HEK293 (cell line): ENCODE data around the gene BMP10.
A peak's percentile ranks its signal among the peaks of the same experiment; 100 is the strongest.

Experiments
- CTCF ChIA-PET: fragments of 350-600 bp; formaldehyde crosslinking; extraction: SDS; loops from one replicate; lab custom pipeline; 2021; ENCODE audit warnings: antibody characterized with exemption; lab: Yijun Ruan, JAX
- POLR2A ChIA-PET: fragments of 300-600 bp; formaldehyde crosslinking; extraction: SDS; loops from one replicate; lab custom pipeline; 2020; ENCODE audit warnings: antibody characterized with exemption, inconsistent platforms; lab: Yijun Ruan, JAX
- H3K27ac ChIP-seq: fragments of 200-500 bp; sonication (Bioruptor generic); 2 replicates; pipeline ENCODE4 v1.5.1; 2014; ENCODE audit warnings: low read depth, low read length, control low read depth, inconsistent platforms; ENCODE audit errors: extremely low read depth
- H3K36me3 ChIP-seq, 2 experiments: fragments of 200-500 bp in 1 of 2; sonication (Bioruptor generic) in 1 of 2; 1 replicate in 1 of 2; 2 replicates in 1 of 2; pipeline ENCODE4 v1.5.1; 2014 to 2017; ENCODE audit warnings: inconsistent platforms in 2 of 2, low read length in 2 of 2; ENCODE audit not compliant: control insufficient read depth in 2 of 2, insufficient read depth in 1 of 2
- H3K4me1 ChIP-seq: fragments of 200-500 bp; sonication (Bioruptor generic); 2 replicates; pipeline ENCODE4 v1.5.1; 2014; ENCODE audit warnings: mild to moderate bottlenecking, low read length, inconsistent platforms; ENCODE audit not compliant: control insufficient read depth, insufficient read depth
- H3K4me3 ChIP-seq: 2 replicates; pipeline ENCODE4 v1.5.1; 2011; ENCODE audit warnings: low read depth, mild to moderate bottlenecking, control low read depth, low read length, moderate library complexity
- H3K9me3 ChIP-seq: fragments of 200-500 bp; sonication (Bioruptor generic); 2 replicates; pipeline ENCODE4 v1.5.1; 2014; ENCODE audit warnings: low read depth, low read length, inconsistent platforms; ENCODE audit not compliant: control insufficient read depth, insufficient read depth
- HOXD13 ChIP-seq: sonication (generic); formaldehyde crosslinking; IDR thresholded peaks from 2 replicates; pipeline ENCODE4 v1.8.0; 2022; ENCODE audit warnings: missing genetic modification reagents, borderline replicate concordance
- SCRT2 ChIP-seq: fragments of 450-650 bp; formaldehyde crosslinking; IDR thresholded peaks from 2 replicates; pipeline ENCODE4 v1.5.1; 2016; ENCODE audit warnings: missing biosample characterization, missing genetic modification characterization
- ZBTB1 ChIP-seq: fragments of 450-650 bp; formaldehyde crosslinking; IDR thresholded peaks from 2 replicates; pipeline ENCODE4 v1.5.1; 2016; ENCODE audit warnings: missing biosample characterization, missing genetic modification characterization
- ZBTB44 ChIP-seq: fragments of 450-650 bp; IDR thresholded peaks from 2 replicates; pipeline ENCODE4 v1.5.1; 2018; ENCODE audit warnings: missing biosample characterization, mild to moderate bottlenecking, missing genetic modification characterization
- ZNF132 ChIP-seq: fragments of 450-650 bp; formaldehyde crosslinking; IDR thresholded peaks from 2 replicates; pipeline ENCODE4 v1.5.1; 2017; ENCODE audit warnings: missing biosample characterization, missing genetic modification characterization, borderline replicate concordance
- ZNF146 ChIP-seq: fragments of 450-650 bp; formaldehyde crosslinking; IDR thresholded peaks from 2 replicates; pipeline ENCODE4 v1.5.1; 2016; ENCODE audit warnings: missing biosample characterization, missing genetic modification characterization
- ZNF221 ChIP-seq: fragments of 450-650 bp; formaldehyde crosslinking; IDR thresholded peaks from 2 replicates; pipeline ENCODE4 v1.5.1; 2017; ENCODE audit warnings: missing biosample characterization, missing genetic modification characterization, borderline replicate concordance
- ZNF274 ChIP-seq, 2 experiments: fragments of 200-500 bp in 1 of 2; fragments of 450-650 bp in 1 of 2; sonication (Bioruptor generic) in 1 of 2; formaldehyde crosslinking in 1 of 2; IDR thresholded peaks; 2 replicates each; pipeline versions ENCODE4 v1.5.1 to v1.6.1; 2014 to 2016; ENCODE audit warnings: borderline replicate concordance in 1 of 2, inconsistent platforms in 1 of 2, low read length in 1 of 2, missing biosample characterization in 1 of 2, missing genetic modification characterization in 1 of 2
- ZNF302 ChIP-seq: fragments of 450-650 bp; formaldehyde crosslinking; IDR thresholded peaks from 2 replicates; pipeline ENCODE4 v1.5.1; 2016; ENCODE audit warnings: missing biosample characterization, missing genetic modification characterization, low read depth
- ZNF416 ChIP-seq: fragments of 450-650 bp; formaldehyde crosslinking; IDR thresholded peaks from 2 replicates; pipeline ENCODE4 v1.5.1; 2016; ENCODE audit warnings: missing biosample characterization, missing genetic modification characterization
- ZNF48 ChIP-seq: fragments of 450-650 bp; formaldehyde crosslinking; IDR thresholded peaks from 2 replicates; pipeline ENCODE4 v1.5.1; 2016; ENCODE audit warnings: missing biosample characterization, missing genetic modification characterization
- ZNF521 ChIP-seq: fragments of 450-650 bp; formaldehyde crosslinking; IDR thresholded peaks from 2 replicates; pipeline ENCODE4 v1.5.1; 2017; ENCODE audit warnings: missing biosample characterization, mild to moderate bottlenecking, missing genetic modification characterization
- ZNF585B ChIP-seq: fragments of 450-650 bp; formaldehyde crosslinking; IDR thresholded peaks from 2 replicates; pipeline ENCODE4 v1.5.1; 2016; ENCODE audit warnings: missing biosample characterization, missing genetic modification characterization
- ZNF658 ChIP-seq: fragments of 450-650 bp; formaldehyde crosslinking; IDR thresholded peaks from 2 replicates; pipeline ENCODE4; 2016; ENCODE audit warnings: missing biosample characterization, missing genetic modification characterization
- TF ChIP-seq, protein P1 (sequence below): fragments of 450-650 bp; formaldehyde crosslinking; IDR thresholded peaks from 2 replicates; pipeline ENCODE4 v1.5.1; 2016; ENCODE audit warnings: missing biosample characterization, missing genetic modification characterization
- TF ChIP-seq, protein P2 (sequence below): fragments of 450-650 bp; formaldehyde crosslinking; IDR thresholded peaks from 2 replicates; pipeline ENCODE4 v1.5.1; 2016; ENCODE audit warnings: missing biosample characterization, missing genetic modification characterization
- TF ChIP-seq, protein P3 (sequence below): fragments of 450-650 bp; formaldehyde crosslinking; IDR thresholded peaks from 2 replicates; pipeline ENCODE4 v1.5.1; 2016; ENCODE audit warnings: missing biosample characterization, missing genetic modification characterization, low read depth

Gene BMP10

DNA sequence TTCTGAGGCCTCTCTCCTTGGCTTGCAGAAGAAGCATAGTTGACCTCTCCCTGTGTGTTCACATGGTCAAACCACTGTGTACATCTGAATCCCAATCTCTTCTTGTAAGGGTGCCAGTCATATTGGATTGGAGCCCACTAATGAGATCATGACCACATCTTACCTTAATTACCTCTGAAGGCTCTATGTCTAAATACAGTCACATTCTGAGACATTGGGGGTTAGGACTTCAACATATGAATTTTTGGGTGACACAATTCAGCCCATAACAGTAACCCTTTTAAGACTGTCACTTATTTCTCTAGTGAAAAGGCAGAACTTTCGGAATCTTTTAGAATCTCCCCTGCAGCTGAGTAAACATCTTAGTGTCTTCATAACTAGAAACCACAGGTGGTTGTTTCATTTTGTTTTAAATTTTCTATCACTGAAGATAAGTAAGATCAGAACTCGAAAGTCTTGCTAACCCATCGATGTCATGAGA is 33.3 kb downstream of the BMP10 start:
- Histone ChIP-seq H3K4me3 (no peak overlapping the region), H3K27ac (no peak overlapping the region), H3K4me1 (no peaks in the 10 kb centered on the region), H3K9me3 (no peaks in the 10 kb centered on the region), H3K36me3 (no peaks in the 10 kb centered on the region)
- TF ChIP-seq, protein P1, sequence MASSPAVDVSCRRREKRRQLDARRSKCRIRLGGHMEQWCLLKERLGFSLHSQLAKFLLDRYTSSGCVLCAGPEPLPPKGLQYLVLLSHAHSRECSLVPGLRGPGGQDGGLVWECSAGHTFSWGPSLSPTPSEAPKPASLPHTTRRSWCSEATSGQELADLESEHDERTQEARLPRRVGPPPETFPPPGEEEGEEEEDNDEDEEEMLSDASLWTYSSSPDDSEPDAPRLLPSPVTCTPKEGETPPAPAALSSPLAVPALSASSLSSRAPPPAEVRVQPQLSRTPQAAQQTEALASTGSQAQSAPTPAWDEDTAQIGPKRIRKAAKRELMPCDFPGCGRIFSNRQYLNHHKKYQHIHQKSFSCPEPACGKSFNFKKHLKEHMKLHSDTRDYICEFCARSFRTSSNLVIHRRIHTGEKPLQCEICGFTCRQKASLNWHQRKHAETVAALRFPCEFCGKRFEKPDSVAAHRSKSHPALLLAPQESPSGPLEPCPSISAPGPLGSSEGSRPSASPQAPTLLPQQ (tag by site-specific recombination): peak; percentile 39; the same call in 1 of the 2 replicates
- TF ChIP-seq HOXD13: no peak
- TF ChIP-seq ZBTB1: no peak
- no peak for TF ChIP-seq ZNF274 (IDR thresholded peaks at IDR 0.05; ENCODE audit: low read length)
- no peak for TF ChIP-seq ZNF274 (tag by site-specific recombination; IDR thresholded peaks at IDR 0.05; ENCODE audit: borderline replicate concordance)
- TF ChIP-seq ZNF585B (tag by site-specific recombination): no peak
- no peak for TF ChIP-seq ZNF302 (tag by site-specific recombination)
- no peak for TF ChIP-seq ZNF658
- TF ChIP-seq, protein P2, sequence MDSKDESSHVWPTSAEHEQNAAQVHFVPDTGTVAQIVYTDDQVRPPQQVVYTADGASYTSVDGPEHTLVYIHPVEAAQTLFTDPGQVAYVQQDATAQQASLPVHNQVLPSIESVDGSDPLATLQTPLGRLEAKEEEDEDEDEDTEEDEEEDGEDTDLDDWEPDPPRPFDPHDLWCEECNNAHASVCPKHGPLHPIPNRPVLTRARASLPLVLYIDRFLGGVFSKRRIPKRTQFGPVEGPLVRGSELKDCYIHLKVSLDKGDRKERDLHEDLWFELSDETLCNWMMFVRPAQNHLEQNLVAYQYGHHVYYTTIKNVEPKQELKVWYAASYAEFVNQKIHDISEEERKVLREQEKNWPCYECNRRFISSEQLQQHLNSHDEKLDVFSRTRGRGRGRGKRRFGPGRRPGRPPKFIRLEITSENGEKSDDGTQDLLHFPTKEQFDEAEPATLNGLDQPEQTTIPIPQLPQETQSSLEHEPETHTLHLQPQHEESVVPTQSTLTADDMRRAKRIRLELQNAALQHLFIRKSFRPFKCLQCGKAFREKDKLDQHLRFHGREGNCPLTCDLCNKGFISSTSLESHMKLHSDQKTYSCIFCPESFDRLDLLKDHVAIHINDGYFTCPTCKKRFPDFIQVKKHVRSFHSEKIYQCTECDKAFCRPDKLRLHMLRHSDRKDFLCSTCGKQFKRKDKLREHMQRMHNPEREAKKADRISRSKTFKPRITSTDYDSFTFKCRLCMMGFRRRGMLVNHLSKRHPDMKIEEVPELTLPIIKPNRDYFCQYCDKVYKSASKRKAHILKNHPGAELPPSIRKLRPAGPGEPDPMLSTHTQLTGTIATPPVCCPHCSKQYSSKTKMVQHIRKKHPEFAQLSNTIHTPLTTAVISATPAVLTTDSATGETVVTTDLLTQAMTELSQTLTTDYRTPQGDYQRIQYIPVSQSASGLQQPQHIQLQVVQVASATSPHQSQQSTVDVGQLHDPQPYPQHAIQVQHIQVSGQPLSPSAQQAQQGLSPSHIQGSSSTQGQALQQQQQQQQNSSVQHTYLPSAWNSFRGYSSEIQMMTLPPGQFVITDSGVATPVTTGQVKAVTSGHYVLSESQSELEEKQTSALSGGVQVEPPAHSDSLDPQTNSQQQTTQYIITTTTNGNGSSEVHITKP: peak; percentile 55
- no peak for TF ChIP-seq ZBTB44
- TF ChIP-seq ZNF521 (tag by site-specific recombination): no peak
- TF ChIP-seq ZNF221 (tag by site-specific recombination): no peak
- TF ChIP-seq ZNF146 (tag by site-specific recombination): no peak
- TF ChIP-seq ZNF48 (tag by site-specific recombination): no peak
- TF ChIP-seq ZNF416: no peak
- no peak for TF ChIP-seq ZNF132 (tag by site-specific recombination)
- no peak for TF ChIP-seq SCRT2 (tag by site-specific recombination)
- TF ChIP-seq, protein P3, sequence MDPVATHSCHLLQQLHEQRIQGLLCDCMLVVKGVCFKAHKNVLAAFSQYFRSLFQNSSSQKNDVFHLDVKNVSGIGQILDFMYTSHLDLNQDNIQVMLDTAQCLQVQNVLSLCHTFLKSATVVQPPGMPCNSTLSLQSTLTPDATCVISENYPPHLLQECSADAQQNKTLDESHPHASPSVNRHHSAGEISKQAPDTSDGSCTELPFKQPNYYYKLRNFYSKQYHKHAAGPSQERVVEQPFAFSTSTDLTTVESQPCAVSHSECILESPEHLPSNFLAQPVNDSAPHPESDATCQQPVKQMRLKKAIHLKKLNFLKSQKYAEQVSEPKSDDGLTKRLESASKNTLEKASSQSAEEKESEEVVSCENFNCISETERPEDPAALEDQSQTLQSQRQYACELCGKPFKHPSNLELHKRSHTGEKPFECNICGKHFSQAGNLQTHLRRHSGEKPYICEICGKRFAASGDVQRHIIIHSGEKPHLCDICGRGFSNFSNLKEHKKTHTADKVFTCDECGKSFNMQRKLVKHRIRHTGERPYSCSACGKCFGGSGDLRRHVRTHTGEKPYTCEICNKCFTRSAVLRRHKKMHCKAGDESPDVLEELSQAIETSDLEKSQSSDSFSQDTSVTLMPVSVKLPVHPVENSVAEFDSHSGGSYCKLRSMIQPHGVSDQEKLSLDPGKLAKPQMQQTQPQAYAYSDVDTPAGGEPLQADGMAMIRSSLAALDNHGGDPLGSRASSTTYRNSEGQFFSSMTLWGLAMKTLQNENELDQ (tag by site-specific recombination): no peak
- POLR2A ChIA-PET: no interaction called here
- CTCF ChIA-PET: interaction anchor here (0.6 to 10.0 kb wide), 18 partner anchors 9 to 374 kb away, joined by 3 to 130 read pairs (median 4); no protein-coding TSS in a partner anchor
